ENCODE results near the gene MTF1. TPM values are rescaled to one million over a fixed set of nuclear protein-coding genes. Genes with fewer than 3 reads are reported as not detected.

MTF1 gene
- total RNA-seq, 4 donors from 2014 or later = 3.8 to 7.6 (median 5.4) TPM

- no peaks in the 10 kb centered on the region for H3K9me3 ChIP-seq
- no peaks in the 10 kb centered on the region for H3K27me3 ChIP-seq
- WGBS, 2 donors (ENCODE audit: low coverage in 1 of 2) = 0% methylated on average over 4 to 17 of the region's 21 CpGs
- TF ChIP-seq POLR2A (IDR thresholded peaks at IDR 0.05) (no peak), POLR2AphosphoS5 (IDR thresholded peaks at IDR 0.05) (no peak), EP300 (IDR thresholded peaks at IDR 0.05) (no peak), CTCF (IDR thresholded peaks at IDR 0.05) (no peak)
- peaks cover 0 to 62% of the 10 kb centered on the region in 2 donors for H3K36me3 ChIP-seq
- peak overlapping the region; percentile 65 to 95 (median 91) for H3K27ac ChIP-seq
- H3K4me3 ChIP-seq = peak overlapping the region; percentile 89 to 90
- H3K4me1 ChIP-seq = peaks cover 0 to 59% (median 16%) of the 10 kb centered on the region in 3 donors
- peak; percentile 22 for ATAC-seq
Measured at GRCh38 chr1:37858931-37859506, 373 bp downstream of the MTF1 start.

- Histone ChIP-seq H3K36me3 (peaks cover 0 to 41% of the 10 kb centered on the region in 2 donors), H3K9me3 (no peaks in the 10 kb centered on the region), H3K27me3 (no peaks in the 10 kb centered on the region), H3K27ac (no peak overlapping the region), H3K4me3 (no peak overlapping the region), H3K4me1 (peaks cover 0 to 95% (median 21%) of the 10 kb centered on the region in 3 donors)
- WGBS, 2 donors (ENCODE audit: low coverage in 1 of 2) = 96% methylated on average over 6 of the region's 6 CpGs
- ATAC-seq = no peak
- TF ChIP-seq POLR2AphosphoS5 (IDR thresholded peaks at IDR 0.05) (no peak), CTCF (IDR thresholded peaks at IDR 0.05) (no peak), POLR2A (IDR thresholded peaks at IDR 0.05) (no peak)
Measured at GRCh38 chr1:37854406-37854805, 5.0 kb downstream of the MTF1 start.

- no peaks in the 10 kb centered on the region for H3K9me3 ChIP-seq
- peaks cover 0 to 96% (median 17%) of the 10 kb centered on the region in 3 donors for H3K4me1 ChIP-seq
- ATAC-seq = no peak
- peaks cover 0 to 50% of the 10 kb centered on the region in 2 donors for H3K36me3 ChIP-seq
- H3K27me3 ChIP-seq = no peaks in the 10 kb centered on the region
- no peak for TF ChIP-seq POLR2A (IDR thresholded peaks at IDR 0.05)
- TF ChIP-seq CTCF (IDR thresholded peaks at IDR 0.05) = no peak
- no peak for TF ChIP-seq EP300 (IDR thresholded peaks at IDR 0.05)
- no peak overlapping the region for H3K27ac ChIP-seq
- no peak overlapping the region for H3K4me3 ChIP-seq
Measured at GRCh38 chr1:37853157-37853556, 6.2 kb downstream of the MTF1 start.

GRCh38 chr1:37851782-37852210 lies 7.6 kb downstream of the MTF1 start:
- no peak overlapping the region for H3K4me3 ChIP-seq
- H3K4me1 ChIP-seq = peaks cover 0 to 90% (median 17%) of the 10 kb centered on the region in 3 donors
- TF ChIP-seq EP300 (IDR thresholded peaks at IDR 0.05) = no peak
- TF ChIP-seq CTCF (IDR thresholded peaks at IDR 0.05) = no peak
- no peak for TF ChIP-seq POLR2A (IDR thresholded peaks at IDR 0.05)
- no peak for TF ChIP-seq POLR2AphosphoS5 (IDR thresholded peaks at IDR 0.05)
- H3K27ac ChIP-seq = no peak overlapping the region
- no peak for ATAC-seq
- peaks cover 0 to 51% of the 10 kb centered on the region in 2 donors for H3K36me3 ChIP-seq
- H3K27me3 ChIP-seq = no peaks in the 10 kb centered on the region
- WGBS, 2 donors (ENCODE audit: low coverage in 1 of 2) = 67 to 72% methylated on average over 2 of the region's 2 CpGs
- H3K9me3 ChIP-seq = no peaks in the 10 kb centered on the region

- no peaks in the 10 kb centered on the region for H3K27me3 ChIP-seq
- H3K36me3 ChIP-seq = peaks cover 0 to 46% of the 10 kb centered on the region in 2 donors
- TF ChIP-seq CTCF (IDR thresholded peaks at IDR 0.05) (no peak), POLR2AphosphoS5 (IDR thresholded peaks at IDR 0.05) (no peak), POLR2A (IDR thresholded peaks at IDR 0.05) (no peak), EP300 (IDR thresholded peaks at IDR 0.05) (no peak)
- ATAC-seq = no peak
- no peaks in the 10 kb centered on the region for H3K9me3 ChIP-seq
- peak overlapping the region in 1 of 4 donors; percentile 7 for H3K27ac ChIP-seq
- H3K4me1 ChIP-seq = peaks cover 0 to 90% (median 17%) of the 10 kb centered on the region in 3 donors
- no peak overlapping the region for H3K4me3 ChIP-seq
Measured at GRCh38 chr1:37851262-37851661, 8.1 kb downstream of the MTF1 start.
